Measurements from ENCODE around the gene APCDD1L.
"Not testable (repeated sequence)": the region's sequence is repeated elsewhere in the genome, so short reads cannot be mapped to it uniquely, and the experiment has no call there.

The APCDD1L gene

DNA sequence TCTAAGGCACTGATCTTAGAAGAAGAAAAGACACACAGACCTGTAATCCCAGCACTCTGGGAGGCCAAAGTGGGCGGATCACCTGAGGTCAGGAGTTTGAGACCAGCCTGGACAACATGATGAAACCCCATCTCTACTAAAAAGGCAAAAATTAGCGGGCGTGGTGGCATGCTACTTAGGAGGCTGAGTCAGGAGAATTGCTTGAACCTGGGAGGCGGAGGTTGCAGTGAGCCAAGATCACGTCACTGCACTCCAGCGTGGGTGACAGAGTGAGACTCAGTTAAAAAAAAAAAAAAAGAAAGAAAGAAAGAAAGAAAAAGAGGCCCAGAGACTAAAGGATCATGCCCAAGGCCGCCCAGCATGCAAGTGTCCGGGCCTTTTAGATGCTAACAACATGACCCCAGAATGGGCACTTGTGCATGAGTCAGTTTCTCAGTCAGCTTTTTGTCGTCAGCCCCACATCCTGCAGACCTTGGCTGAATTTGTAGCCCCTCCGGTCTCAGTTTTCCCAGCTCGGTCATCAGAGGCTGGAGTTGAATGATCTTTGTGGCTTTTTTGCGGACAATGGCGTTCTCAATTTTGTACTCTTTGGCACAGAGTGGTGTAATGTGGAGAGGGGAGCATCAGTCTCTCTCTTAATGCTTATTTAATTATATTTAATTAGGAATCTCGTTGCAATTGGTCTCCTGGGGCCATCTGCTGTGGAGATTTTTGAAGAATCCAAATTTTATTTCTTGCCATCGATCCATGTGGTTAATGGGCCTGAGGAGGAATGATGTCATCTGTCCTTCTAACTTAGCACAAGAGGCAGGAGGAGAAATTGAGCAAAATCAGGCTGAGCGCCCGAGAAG is 30.6 kb upstream of the APCDD1L start:
- DNase-seq: no peak

DNA sequence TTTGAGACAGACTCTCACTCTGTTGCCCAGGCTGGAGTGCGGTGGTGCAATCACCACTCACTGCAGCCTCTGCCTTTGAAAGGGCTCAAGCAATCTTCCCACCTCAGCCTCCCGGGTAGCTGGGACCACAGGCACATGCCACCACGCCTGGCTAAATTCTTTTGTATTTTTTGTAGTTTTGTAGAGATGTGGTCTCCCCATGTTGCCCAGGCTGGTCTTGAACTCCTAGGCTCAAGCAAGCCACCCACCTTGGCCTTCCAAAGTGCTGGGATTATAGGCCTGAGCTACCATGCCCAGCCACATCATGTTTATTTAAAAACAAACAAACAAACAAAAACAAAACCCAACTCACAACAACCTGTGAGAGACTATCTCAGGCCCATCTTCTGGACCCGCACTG is 29.7 kb upstream of the APCDD1L start:
- no peak for DNase-seq

DNA sequence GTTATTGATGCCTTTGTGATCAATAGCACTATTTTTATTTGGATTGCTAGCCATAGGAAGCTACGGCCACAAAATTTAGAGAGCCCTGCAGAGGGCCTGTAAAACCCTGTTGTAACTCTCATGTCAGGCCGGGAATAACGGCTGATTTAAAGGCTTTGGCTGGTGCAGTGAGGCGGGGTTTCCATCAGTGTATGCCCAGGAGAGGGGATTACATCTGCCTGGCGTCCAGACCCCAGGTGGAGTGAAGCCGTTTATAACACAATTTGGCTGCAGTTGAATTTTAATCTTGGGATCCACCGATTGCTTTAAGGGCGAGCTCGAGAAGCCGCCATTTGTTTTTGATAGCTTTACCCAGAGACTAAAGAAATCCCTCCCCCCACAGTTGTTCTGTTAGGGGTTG is 29.1 kb upstream of the APCDD1L start:
- DNase-seq: no peak

DNA sequence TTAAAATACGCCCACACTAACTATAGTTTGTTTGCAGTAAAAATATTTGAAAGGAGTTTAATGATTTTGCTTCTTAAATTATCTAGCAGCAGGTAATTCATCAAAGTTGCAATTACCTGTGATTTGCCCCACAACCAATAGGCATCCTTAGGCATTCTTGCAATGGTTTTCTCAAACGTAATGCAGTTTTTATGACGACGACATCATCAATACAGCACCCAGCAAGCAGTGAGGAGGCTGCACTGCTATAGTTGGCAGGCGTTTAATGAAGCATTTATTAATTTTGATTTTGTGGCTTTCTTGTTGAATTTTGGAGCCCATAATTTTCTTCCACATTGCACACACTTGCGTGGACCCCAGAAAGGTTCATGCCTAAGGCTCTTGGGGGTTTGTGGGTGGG is 28.1 kb upstream of the APCDD1L start:
- no peak for DNase-seq

DNA sequence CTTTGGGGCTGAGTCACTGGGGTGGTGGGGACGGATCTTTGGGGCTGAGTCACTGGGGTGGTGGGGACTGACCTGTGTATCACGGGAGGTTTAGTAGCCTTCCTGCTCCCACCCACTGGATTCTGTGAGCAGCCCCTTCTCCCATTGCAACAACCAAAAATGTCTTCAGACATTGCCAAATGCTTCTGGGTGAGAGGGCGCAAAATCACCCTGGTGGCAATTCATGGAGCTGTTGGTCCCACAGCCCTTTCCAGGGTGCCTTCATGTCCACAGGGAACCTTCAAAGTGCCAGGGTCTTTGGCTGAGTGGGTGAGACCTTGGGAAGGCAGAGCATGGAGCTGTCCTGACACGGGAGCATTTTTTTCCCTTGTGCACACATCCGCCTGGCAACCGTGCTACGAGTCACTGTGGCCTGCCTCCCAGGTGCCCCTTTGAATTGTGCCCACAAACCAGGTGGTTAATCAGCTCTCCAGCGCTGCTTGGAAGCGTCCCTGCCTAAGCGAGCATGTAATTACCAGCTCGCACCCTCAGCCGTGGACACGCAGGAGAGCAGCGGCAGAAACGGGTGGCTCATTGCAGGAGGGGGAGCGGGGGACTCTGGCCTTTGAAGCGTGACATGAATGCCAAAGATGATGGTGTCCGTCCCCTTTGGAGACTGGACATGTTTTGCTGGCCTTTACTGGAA is 27.4 kb upstream of the APCDD1L start:
- no peak for DNase-seq

DNA sequence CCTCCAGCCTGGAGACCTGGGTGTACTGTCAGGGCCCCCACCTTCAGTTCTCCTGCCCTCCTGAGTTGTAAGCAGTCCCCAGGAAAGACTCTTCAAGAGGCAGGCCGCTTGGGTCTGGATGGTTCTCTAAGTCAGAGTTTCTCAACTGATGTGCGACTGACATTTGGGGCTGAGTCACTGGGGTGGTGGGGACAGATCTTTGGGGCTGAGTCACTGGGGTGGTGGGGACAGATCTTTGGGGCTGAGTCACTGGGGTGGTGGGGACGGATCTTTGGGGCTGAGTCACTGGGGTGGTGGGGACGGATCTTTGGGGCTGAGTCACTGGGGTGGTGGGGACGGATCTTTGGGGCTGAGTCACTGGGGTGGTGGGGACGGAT is 26.8 kb upstream of the APCDD1L start:
- not testable (repeated sequence) for DNase-seq

DNA sequence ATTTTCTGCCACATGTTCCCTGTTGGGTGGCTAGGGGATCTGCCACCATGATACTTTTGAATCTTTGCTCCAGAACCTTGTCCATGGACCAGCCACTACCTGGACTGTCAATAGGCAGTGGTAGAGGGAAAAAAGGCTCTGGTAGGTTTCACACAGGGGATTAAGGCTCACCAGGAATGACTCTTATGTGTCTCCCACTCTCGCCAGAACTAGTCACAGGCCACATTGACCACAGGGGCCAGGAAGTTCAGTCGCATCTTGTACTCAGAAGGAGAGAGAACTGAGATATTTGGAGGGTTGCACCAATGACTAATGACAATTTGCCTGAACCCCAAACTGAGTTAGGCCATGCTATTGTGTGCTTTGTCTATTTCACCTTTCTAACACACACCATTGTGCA is 23.6 kb upstream of the APCDD1L start:
- DNase-seq: no peak

DNA sequence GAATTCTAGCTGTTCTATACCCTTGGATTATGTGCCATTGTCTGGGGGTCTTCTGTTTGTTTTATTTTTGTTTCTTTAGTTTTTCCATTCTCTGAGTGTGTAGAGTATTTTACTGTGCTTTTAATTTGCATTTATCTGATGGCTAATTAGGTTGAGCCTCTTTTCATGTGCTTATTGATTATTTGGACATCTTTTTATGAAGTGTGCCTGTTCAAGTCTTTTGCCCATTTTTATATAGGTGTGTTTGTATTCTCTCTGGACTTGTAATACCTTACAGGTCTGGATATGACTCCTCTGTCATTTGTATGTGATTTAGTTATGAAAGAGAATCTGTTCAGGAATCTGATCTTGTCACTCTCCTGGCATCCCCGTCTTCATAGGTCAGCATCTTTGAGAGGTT is 22.6 kb upstream of the APCDD1L start:
- DNase-seq: no peak

DNA sequence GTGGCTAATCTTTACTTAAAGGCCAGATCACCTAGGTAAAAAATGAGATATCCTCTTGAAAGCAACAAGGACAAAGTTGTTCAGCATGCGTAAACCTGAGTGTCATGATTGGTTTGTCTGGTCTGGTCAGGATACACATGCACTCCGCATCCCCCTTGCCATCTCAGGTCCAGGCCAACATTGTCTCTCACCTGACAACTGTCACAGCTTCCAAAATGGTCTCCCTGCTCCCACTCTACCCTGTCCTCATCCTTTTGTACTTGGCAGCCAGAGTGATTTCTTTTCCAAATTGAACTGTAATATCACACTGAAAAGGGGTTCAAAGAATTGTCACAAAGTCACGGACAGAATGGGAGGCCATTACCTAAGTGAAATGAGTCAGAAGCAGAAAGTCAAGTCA is 21.1 kb upstream of the APCDD1L start:
- no peak for DNase-seq

DNA sequence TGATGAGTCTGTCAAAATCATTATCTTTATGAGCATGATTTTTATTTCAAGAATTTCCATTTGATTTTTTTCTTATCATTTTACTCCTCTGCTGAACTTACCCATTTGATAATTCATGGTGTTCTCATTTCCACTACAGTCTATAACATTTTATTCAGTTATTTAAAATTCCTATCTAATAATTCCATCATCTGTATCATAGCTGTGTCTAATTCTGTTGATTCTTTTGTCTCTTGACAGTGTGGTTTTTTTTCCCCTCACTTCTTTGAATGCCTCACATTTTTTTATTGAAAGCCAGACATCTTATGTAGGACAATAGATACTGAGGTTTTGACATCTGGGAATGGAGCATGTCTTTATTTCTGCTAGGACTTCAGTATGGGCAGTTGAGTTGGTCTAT is 16.5 kb upstream of the APCDD1L start:
- DNase-seq: no peak

DNA sequence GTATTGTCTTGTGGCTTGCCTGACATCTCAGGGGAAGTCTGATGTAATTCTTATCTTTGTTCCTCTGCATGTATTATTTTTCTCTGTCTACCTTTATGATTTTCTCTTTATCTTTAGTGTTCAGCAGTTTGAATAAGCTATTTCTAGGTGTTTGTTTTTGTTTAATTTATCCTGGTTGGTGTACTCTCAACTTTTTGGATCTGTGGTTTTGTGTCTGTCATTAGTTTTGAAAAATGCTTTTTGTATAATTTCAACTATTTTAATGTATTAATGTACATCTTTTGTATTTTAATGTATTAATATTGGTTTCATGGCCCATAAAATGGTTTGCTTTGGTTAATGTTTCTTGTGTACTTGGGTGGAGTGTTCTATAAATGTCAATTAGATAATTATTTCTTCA is 15.9 kb upstream of the APCDD1L start:
- DNase-seq: no peak

DNA sequence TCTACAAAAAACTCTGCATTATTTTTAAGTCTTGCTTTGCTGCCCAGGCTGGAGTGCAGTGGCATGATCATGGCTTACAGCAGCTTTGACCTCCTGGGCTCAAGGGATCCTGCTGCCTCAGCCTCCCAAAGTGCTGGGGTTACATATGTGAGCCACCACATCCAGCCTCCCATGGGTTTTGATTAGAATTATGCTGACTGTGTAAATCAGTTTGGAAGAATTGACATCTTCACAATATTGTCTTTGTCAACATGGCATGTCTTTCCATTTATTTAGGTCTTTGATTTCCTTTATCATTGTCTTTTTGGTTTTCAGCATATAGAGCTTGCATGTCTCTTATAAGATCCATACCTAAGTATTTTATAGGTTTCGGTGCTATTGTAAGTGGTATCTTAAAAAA is 13.2 kb upstream of the APCDD1L start:
- no peak for DNase-seq

DNA sequence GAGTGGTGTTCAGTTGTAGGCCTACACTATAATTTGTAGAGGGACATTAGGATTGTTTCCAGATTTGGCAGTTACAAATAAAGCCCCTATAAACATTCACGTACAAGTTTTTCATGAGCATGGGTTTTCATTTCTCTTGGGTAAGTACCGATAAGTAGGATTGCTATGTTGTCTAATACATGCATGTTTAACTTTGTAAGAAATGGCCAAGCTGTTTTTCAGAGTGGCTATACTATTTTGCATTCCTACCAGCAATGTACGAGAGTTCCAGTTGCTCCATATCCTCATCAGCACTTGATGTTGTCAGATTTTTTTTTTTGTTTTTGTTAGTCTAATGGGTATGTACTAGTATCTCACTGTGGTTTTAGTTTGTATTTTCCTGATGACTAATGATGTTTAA is 11.2 kb upstream of the APCDD1L start:
- DNase-seq: no peak

DNA sequence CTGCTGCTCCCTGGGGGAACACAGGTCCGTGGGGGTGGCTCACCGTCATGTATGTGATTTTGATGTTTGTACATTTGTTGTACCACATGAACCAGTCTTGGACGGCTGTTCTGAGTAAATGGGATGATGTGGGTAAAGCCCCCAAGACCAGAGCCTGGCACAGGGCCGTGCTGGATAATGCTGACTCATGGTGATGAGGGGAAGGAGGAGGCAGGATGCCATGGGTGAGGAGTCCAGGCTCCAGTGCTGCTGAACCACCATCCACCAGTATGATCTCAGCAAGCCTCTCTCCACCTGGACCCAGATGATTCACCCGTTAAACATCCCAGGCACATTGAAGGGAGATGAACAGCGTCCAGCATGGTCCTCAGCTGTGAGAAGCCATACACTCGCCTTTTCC is 9.6 kb upstream of the APCDD1L start:
- no peak for DNase-seq

DNA sequence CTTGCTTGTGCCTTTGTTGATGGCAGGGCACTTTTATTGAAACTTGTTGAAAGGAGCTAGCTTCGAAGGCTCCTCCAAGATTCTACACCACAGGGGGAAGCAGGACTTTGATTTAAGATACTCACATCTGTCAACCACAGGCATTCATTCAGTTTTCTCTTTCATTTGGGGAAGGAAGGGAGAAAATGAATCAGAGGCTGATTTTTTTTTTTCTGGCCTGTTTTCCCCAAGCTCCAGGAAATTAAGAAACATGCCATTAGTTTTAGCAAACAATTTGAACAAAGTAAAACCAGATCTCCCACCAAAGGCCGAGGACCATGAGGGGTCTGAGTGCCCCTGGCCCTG is 8.7 kb upstream of the APCDD1L start:
- no peak for DNase-seq

DNA sequence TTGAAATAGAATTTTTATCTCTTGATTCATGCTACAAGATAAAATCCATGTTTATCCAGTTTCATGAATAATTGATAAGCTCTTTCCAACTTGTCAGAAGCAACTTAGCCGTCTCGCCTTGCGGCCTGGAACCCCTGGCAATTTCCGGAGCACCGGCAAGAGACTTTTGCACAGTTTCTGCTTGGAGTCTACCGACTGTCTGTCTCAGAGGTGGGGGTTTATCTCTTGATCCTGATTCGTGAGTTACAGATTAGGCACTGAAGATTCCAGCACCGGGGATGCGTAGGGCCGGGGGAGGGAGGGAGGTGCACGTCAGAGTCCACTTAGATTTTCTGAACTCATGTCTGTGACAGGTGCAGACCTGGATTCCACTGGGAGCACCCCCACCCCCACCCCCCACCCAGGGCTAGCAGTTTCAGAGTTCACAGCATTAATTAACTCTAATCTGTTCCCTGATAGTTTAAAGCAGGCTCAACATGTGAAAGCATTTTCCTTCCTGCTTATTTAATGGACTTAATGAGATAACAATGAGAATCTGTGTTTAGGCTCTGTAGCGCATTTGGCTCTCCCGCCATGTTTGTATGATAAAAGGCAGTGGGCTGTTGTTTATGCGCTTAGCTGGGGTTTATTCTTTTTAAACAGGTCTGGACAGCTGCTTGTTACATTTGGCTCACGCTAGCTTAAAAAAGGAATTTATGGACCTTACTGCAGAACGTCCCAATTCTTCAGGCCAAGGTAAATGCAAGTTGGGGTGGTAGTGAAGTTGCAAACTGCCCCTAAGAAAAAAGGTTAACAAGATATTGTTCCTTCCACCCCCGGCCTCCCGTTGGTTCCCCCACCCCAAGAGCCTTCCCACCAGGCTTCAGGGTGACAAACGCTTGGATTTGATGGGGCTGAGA is 8.1 kb upstream of the APCDD1L start:
- no peak for DNase-seq

DNA sequence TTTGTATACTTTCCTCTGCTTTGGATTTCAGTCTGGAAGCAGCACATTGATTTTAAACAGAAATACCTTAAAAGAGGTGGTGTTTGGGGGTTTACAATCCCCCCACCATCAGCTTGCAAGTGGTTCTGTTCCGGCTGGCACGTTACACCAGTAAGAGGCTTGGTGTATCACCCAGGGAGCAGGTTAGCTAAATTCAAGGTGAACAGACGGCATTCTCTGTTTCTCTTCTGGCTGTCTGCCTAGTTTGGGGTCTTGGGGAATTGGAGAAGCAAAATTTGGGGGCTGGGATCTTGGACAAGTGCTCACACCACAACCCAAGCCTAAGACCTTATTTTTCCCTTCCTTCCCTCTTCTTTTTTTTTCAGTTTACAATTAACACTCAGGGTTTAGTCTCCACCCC is 7.5 kb upstream of the APCDD1L start:
- no peak for DNase-seq

DNA sequence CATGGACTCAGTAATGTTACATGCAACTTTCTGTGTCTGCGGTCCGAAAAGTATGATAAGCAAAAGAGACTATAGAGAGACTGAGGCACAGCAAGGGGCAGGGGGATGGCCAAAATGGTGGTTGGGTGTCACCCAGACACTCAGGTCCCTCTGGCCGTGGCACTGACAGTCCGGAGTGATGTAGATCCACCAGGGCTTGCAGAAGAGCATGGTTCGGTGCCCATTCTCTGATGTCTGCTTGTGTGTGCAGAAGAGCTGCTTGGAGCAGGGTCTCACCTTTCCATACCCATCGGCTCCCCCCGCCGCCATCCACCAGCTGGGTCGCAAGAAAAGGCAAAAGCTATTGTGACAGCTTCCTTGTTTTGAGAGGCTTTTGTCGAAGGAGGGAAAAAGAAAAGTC is 6.6 kb upstream of the APCDD1L start:
- DNase-seq: no peak

DNA sequence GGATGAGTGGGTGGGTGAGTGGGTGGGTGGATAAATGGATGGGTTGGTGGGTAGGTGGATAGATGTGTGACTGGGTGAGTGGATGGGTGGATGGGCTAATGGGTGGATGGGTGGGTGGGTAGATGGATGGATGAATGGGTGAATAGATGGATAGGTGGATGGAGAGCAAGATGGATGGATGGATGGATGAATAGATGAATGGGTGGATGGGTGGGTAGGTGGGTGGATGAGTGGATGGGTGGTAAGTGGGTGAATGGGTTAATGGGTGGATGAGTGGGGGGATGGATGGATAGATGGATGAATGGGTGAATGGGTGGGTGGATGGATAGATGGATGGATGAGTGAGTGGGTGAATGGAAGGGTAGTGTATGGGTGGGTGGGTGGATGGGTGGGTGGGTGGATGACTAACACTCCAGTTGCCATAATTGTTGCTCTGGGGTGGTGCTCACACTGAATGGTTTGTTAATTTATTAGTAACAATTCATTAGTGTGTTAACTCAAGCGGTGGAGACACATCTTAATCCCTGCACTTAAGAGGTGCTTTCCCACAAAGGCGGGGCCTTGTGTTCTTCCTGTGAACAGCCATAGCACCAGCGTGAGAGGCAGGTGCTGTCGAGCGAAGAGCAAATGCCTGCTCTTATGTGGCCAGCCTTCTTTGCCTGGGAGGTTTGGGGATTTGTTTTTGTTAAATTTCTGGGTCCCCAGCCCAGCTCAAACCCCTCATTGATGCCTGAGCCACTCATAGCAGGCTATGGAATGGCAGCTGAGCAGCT is 4.9 kb upstream of the APCDD1L start:
- DNase-seq: no peak

DNA sequence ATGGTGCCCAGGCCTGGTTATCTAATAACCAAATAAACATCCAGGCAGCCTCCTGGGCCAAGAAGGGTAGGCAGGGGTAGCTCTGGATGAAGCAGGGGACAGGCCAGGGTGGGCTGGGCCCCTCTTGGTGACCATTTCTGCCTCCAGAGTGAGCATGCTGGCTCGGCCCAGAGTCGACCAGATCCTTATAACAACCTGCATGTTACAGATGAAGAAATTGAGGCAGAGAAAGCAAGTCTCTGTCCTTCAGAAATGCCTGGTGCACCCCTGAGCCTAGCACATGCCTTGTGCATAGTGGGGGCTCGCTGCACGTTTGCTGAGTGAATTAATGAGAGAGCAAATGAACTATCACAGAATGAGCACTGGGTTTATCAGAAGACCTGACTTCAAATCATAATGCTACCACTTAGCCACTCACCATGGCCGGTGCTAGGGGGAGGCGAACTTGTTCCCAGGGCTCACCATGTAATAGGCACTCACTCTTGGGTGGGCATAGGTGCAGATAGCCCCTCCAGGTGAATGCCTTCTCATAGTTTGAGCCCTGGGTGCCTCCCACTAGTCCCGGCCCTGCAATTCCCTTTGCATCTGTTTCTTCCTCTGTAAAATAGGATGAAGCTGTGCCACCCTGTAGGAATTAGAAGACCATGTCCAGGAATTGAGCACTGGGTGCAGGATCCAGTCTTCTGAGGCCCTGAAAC is 3.8 kb upstream of the APCDD1L start:
- no peak for DNase-seq

DNA sequence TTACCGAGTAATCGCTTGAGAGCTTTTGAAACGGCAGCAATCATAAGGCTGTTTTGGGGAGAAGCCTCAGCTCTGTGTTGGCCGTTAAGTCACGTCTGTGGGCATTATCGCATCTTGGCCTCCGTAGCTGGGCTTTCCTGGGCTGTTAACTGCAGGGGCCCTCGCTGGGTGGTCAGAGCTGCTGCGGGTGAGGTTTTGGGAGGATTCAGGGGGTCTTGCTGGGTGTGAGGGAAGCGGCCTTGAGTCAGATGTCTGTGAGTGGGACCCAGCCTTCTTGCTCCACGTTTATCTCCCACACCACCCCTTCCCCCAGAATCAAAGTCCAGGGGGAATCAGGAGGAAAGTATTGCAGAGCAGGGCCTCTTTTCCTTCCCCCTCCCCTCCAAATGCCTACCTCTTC is 3.2 kb upstream of the APCDD1L start:
- DNase-seq: no peak
